GM19351 (cell line): Measurements from ENCODE around the gene INPP5E.

ENCODE experiments used
- ATAC-seq: cut with Tn5 transposase; IDR thresholded peaks from one replicate; pipeline ENCODE4 v1.9.1; 2021; ENCODE audit warnings: mild to moderate bottlenecking, moderate library complexity; ENCODE audit not compliant: unreplicated experiment

Gene INPP5E

DNA sequence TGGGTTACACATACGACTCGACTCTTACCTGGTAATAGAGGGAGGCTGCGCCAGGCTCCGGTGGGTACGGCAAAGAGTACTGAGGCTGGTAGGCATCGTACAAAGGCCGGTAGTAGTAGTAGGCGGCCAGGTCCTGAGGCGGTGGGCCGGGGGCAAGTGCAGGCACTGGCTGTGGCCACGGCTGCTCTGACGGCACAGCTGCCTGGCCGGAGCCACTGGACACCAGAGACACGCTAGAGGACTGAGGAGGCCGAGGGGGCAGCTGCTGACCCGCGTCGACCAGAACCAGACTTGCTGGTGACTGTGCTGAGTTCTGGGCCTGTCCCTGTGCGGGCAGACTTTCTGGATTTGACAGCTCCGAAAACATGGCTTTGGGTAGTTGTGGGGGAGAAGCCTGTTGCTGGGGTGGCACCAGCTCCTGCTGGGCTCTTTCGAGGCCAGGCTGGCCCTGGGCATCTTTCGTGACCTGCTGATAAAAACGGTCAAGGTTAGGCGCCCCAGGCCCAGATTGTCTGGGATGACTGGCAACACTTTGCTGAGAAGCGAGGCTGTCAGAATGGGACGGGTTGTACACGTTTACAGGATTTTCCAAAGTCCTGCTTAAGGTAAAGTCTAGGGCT lies 34.5 kb upstream of the INPP5E start:
- ATAC-seq = no peak

DNA sequence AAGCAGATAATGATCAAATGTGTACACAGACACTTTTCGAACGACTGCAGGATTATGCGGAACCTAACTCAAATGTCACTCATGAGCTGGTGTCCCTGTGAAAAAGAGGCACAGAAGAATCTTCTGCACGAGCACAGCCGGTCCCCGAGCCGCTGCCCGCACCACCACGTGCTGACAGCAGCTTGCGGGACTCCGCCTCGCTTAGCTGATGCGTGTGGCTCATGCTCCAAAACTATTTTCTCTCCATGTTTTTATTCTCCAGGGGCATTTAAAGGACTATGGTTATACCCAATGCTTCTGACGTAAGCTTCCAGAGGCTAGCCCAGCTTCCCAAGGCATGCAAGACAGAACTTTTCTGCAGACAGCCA lies 33.7 kb upstream of the INPP5E start:
- ATAC-seq = no peak

DNA sequence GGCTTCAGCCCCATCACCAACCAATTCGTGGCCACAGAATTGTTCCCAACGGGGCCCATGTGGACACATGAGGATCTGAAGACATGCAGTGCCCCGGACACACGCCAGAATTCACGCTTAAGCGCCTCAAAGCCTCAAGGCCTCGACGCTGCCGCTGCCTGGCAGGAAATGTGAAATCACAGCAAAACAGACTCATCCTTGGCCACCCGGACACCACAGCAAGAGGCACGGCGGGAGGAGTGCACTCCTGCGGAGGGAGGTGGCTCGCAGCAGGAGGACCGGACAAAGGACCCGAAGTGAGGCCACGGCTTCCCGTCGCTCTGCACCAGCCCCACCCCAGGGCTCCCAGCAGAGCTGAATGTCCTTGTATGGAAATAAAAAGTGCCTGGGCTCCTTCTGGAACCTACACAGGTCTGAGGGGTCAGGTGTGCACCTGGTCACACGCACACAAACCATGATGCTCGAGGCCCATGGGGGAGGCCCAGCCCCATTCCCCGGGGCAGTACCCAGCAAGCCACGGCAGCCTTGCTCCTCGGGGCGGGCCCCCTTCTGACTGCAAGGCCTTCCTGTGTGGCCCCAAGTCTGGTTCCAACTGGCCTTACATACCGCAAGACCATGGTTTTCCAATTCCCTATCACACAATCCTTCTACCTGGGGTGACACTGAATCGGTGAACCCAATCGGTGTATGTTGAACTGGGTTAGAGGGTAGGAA lies 33.2 kb upstream of the INPP5E start:
- no peak for ATAC-seq

DNA sequence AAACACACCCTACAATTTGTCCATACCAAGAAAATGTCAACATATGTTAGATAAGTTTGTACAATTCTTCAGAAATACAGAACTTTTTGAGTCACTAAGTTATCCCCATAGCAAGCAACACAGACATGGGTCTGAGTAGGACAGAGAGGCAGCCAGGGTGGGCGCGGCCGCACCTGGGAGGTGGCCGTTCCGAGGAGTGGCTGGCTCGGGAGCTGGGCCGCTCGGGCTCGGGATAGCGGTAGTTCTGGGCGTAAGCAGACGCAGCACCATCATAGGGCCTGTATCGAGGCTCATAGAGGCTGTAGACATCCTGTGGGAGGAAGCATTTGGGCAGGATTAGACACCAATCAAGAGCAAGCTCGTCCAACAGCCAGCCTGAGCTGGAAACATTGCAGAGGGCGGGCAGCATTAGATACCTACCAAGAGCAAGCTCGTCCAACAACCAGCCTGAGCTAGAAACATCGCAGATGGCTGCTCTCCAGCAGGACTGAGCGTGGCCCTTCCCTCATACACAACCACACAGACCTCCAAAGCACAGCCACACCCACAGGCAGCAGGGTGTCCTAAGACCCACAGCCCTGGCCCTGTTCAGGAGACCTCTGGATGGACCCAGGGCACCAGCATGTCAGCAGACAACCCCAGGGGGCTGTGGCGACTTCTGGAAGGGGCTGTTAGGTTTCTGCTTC lies 32.3 kb upstream of the INPP5E start:
- ATAC-seq = no peak

DNA sequence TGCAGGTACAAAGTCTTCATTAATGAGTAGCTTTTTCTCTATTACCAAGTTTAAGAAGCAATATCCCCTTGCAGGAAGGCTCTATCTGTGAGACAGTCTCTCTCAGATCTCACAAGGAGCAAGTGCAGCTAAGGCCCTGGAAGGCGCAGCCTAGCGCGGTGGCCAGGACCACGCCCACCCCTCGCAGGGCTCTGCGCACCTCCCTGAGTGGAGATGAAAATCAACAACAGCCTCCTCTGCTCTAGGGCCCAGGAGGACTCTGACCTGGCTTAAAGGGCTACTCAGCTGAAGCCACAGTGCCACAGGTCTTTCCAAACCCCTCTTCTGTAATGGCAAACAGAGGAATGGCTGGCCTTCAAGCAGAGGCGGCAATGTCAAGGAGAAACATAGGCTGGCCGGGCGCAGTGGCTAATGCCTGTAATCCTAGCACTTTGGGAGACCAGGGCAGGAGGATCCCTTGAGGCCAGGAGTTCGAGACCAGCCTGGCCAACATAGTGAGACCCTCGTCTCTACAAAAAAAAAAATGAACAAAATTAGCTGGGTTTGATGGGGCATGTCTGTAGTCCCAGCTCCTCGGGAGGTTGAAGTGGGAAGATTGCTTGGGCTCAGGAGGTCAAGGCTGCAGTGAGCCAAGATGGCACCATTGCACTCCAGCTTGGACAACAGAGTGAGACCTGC lies 31.3 kb upstream of the INPP5E start:
- no peak for ATAC-seq

DNA sequence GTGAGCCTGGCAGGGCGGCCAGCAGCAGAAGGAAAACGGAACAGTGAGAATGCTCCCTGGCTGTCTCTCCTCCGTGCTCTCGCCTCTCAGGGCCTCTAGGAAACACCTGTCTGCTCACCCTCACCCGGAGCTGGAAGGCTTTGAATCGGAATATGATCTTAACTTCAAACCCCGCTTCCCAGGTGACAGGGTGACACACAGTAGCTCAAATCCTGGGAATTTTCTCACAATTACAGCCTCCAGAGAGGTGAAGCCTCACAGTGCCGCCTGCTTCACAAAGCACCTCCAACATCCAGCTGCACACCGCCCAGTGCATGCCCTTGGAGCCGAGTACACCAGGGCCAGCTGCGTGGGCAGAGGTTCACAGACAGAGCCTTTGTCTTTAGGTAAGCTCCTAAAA lies 30.7 kb upstream of the INPP5E start:
- ATAC-seq = no peak

DNA sequence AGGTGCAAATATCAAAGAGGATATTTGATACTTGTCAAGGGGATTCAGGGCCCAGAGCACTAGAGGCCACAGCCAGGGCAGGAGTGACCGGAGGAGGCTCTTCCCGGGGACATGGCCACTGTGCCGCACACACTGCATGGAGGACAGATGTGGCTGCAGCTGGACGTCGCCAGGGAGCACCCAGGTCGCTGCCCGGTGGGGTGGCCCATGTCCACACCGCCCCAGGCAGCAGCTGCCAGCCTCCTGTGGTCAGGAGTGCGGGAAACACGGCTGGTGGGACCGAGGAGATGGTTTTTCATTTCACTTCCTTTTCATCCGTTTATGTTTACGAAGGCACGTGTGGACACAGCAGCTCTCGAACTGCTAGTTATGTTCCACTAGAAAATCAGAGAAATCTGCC lies 28.1 kb upstream of the INPP5E start:
- ATAC-seq = no peak

DNA sequence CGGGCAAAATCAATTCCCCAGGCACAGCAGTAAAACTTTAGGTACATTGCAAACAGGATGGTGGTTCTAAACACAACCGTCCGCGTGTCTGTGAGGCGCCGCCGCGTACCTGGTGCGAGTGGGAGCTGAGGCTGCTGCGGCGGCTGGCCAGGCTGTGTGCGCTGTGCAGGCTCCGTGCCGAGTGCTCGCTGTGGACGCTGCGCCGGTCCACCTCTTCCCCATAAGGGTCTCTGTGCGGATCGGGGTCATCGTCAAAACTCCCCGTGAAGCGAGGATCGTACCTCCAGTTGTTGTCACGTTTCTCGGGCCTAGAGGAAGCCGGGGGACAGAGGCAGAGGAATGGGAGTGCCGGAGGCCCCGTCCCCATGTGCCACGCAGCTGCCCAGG lies 26.5 kb upstream of the INPP5E start:
- no peak for ATAC-seq

DNA sequence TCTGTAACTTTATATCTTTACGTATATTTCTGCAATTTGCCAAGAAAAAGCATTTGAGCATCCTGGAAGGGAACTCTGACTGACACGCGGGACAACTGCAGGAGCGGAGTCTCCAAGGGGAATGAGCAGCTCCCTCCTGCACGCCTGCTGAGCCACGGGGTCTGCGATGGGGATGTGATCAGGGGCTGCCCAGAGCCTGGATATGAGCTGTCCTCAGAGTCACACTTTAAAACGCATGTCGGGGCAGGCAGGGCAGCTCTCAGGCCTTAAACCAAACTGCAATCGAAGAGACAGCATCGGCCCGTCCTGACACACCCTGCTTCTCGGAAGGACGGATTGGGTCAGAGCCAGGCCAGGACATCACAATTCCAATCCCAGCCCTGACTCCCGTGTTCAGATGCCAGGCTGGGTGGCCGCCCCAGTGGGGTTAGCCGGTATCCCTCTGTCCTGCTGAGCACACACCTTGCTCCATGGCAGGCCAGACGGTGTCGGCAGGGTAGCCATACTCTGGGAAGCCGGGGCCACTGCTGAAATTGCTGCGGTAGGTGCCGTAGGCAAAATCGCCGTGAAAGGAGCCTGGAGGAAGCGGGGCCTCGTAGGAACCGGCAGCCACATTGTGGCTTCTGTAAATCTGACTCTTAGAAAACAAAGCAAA lies 26.0 kb upstream of the INPP5E start:
- ATAC-seq = no peak

DNA sequence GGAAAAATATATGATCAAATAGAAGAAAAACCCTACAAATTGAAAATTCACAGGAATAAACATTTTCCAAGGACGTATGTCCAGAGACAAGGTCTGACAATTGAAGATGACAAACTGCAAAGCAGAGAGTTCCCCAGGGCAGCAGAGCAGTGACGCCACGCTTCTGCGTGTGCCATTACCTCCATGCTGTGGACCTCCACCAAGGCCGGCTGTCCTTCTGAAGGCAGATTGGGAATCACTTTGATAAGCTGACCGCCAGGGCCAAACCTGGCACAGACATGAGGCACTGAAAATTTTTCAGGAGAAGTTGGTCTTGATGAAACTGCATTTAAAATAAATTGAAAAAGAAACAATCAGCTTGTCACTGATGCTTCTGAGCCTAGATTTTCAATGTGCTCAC lies 24.6 kb upstream of the INPP5E start:
- ATAC-seq = no peak

DNA sequence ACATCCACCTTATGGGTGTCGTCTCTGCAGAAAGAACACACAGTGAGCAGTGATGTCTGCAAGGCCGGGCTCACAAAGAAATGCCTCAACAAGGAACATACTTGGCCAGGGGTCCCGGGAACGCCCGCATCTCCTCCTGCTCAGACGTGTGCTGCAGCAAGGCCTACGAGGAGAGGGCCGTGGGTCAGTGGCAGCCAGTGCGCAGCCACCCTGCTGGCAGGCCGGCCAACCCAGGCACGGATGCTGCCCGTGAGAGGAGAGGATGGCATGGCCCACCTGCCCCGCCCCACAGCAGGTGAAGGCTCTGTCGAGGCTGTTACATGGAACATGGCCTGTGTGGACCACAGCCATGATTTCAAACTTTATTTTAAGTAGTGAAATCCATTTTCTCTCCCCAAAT lies 23.9 kb upstream of the INPP5E start:
- ATAC-seq = no peak

DNA sequence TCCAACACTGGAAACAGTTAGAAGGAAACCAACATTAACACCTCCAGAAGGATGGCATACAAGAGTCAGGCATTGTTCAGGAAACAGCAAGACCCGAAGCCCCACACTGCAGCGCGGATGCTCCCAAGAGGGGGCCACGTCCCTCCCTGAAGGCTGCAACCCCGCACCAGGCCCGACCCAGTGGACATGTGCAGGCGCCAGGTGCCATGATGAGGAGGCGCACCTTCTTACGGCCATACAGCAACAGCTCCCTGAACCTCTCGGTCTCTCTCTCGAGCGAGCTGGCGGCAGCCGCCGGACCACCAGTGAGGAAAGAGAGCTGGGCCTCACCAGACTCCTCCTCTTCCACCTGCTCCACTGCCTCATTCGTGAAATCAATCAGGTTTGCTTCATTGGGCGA lies 23.0 kb upstream of the INPP5E start:
- ATAC-seq = no peak

DNA sequence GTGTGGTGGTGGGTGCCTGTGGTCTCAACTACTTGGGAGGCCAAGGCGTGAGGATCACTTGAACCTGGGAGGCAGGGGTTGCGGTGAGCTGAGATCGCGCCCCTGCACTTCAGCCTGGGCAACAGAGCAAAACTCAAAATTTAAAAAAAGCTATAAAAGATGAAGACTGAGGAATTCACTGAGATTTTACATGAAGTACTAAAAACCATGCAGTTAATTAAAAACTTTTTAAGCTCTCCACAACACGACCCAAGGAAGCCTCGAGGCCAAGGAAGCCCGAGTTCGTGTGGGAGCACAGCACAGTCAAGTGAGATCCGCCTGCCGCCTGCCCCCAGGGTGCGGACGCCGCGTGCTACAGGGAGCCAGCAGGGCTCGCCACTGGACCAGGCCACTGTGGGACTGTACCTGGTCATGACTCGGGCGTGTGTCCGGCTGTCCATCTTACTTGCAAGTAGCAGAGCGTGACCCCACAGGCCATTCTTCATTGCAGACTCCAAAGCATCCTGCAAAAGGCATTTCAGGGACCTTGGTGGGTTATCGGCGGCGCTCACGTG lies 21.2 kb upstream of the INPP5E start:
- ATAC-seq = no peak

DNA sequence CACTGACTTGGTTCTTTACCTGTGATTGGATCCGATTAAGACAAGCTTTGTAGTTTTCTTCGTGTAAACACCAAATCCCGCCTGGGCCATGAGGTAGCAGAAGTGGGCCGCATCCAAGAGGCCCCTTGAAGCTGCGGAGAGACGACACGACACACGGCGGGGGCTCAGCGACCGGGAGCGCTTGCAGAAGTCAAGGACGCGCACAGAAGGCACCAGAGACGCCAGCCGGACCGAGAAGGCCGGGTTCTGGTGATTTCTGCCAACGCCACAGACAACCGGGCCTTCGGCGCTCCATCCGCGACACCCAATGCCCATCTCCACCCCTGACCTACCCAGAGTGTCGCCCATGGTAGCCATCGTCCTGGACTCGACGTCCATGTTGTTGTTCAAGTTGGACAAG lies 19.8 kb upstream of the INPP5E start:
- no peak for ATAC-seq

DNA sequence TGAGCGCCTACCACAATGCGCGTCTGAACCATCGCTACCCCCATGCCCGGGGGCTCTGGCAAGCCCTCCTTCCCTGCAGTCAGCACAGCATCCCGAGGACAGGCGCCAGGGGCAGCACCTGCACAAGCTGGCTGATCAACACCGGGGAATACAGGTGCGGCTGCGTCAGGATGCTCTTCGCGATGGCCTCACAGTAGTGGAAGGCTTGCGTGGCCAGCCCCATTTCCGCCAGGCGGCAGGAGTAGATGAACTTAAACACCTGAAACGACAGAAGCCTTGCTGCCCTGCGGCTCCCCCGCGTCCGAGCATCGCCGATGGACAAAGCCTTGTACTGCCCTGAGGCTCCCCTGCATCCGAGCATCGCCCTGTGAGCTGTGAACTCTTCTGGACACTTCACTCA lies 17.7 kb upstream of the INPP5E start:
- no peak for ATAC-seq

DNA sequence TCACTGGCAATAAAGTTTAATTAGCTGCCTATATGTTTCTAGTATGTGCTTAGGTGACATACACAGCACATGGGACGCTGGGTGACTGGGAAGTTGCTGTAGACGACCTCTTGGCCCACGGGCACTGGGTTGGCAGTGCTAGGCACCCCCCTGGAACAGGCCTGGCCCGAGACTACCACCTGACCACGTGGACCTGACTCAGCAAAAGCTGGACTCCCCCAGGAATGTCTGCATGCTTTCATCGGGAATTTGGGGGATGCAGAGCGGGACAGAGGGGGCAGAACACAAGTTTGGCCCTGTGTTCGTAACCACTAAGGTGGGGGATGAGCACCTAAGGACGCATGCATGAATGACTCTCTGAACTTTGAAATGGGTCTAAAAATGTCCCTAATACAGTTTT lies 16.6 kb upstream of the INPP5E start:
- ATAC-seq = no peak

DNA sequence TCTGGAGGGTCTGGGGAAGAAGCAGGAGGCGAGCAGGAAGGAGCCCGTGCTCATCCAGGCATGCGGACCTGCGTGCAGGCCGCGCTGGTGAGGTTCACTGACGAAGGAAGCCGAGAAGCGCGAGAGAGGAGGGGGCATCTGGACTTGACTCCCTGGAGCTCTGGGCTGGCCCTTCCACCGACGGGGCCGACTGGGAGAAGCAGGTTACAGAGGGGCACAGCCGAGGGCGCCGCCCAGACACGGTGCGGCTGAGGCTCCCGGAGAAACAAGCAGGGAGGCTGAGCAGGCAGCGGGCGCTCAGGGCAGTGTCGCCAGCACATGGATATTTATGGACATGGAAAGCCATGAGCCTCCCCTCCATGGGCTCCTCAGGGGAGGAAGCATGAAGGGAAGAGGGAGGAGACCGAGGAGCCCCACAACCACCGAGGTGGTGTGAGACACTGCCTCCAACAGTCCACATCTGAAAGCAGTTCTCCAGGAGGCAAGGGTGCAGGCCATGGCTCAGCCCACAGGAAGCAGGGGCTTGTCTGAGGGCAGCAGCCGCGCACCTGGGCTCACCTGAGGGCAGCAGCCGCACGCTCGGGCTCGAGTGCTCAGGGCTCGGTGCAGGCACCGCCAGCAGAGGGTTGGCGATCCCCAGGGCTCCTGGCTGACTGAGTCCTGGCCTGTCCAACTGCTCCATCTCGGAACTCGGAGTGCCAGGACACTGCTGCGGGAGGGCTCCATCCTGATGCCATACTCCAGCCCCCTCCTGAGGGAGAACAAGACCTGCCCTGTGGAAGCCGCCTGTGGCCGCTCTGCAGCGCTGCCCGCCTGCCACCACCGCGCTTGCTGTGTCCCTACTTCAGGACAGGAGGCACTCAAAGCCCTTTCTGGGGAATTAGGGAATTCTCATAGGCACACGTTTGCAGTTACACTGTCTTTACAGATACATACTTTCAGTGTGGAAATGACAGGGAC lies 15.7 kb upstream of the INPP5E start:
- no peak for ATAC-seq

DNA sequence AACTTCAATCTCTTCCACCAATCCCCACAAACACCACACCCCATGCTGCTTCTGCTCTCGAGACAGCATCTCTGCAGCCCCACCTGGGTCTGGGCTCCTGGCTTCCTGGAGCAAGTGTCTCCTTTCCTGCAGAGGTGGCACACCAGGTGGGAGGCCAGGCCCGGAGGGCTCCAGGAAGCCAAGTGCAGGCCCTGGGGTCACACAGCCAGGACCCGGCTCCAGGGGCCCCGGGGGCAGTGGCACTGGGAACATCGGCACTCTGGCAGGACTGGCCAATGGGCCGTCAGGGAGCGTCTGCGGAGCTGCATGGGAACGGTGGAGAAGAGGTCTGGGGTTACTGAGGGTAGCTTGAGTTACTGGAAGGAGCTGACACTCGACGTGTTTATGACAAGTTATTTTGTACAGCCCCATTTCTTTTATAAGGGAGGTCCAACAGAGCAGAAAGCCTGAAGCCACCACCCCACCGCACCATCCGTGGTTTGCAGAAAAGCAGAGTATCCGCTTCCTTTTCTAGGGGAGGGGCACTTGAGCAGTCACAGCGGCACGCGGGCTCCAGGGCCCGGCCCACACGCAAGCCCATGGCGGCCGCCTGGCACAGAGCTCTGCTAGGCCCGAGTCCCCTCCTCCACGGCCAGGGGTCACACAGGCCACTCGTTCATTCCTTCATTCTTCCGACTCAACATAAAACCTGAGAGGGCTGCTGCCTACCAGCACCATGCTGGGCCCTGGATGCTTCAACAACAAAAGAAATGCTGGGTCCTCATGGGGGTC lies 14.6 kb upstream of the INPP5E start:
- ATAC-seq = no peak

DNA sequence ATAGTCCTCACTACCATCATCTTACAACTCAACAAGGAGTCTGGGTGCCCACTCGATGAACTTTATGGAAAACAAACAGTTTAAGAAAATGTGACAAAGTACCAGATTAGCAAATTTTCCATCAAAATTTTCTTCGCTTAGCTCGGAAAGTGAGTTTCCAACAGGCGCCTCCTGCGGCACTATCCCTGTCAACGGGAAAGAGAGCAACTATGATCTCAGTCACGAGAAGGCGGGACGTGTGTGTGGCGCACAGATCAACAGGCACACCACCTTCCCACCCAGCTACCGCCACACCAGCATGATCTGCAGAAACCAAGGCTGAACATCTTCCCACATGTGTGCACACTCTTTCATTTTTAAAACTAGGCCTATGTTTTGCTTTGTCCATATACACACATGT lies 13.7 kb upstream of the INPP5E start:
- ATAC-seq = no peak
